ENCODE data around the gene SYF2. TPM values are rescaled to one million over a fixed set of nuclear protein-coding genes. Genes with fewer than 3 reads are reported as not detected.
A peak's percentile ranks its signal among the peaks of the same experiment; 100 is the strongest.

Gene SYF2
- total and polyA plus RNA-seq, 2 of the 13 experiments (the other 11 are each of a cell fraction or from before 2014, with no cell fraction given), result 17.8 to 34.1 TPM

DNA sequence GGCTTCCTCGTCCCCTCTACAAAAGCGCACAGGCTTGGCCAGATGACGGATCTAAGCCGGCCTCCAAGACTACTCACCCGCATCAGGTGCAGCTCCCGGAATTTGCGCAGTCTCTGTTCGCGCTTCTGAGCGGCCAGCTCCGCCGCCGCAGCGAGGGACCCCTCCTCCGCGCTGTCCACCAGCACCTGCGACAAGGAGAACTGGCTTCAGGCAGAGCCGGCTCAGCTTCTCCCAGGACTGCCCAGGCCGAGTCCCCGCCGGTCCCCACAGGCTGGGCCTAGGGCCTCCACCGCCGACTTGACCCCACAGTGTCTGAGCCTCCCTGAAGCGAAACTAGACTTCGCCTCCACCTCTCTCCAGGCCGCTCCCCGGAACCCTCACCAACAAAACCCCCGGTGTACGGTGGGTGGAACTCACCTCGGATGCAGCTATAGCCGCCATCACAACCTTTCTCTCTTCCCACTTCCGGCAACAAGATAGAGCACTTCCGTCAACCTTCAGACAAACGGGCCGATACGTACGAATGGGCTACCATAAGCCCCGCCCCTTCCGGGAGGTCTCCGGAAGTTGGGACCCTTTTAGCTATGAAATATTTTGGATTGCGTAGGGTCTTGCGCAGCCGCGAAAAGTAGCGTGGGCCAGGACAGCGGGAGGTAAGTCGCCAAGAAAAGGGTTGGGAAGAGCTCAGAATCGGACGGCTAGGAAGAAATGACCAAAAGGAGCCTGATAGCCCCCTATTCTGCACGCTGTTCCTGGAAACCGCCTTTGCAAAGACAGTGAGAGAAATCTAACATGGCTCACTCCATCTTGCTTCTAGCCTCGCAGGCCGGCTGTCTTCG is at the start of gene SYF2 (continued):
- TF ChIP-seq, protein P1, sequence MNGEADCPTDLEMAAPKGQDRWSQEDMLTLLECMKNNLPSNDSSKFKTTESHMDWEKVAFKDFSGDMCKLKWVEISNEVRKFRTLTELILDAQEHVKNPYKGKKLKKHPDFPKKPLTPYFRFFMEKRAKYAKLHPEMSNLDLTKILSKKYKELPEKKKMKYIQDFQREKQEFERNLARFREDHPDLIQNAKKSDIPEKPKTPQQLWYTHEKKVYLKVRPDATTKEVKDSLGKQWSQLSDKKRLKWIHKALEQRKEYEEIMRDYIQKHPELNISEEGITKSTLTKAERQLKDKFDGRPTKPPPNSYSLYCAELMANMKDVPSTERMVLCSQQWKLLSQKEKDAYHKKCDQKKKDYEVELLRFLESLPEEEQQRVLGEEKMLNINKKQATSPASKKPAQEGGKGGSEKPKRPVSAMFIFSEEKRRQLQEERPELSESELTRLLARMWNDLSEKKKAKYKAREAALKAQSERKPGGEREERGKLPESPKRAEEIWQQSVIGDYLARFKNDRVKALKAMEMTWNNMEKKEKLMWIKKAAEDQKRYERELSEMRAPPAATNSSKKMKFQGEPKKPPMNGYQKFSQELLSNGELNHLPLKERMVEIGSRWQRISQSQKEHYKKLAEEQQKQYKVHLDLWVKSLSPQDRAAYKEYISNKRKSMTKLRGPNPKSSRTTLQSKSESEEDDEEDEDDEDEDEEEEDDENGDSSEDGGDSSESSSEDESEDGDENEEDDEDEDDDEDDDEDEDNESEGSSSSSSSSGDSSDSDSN (CRISPR knock-in tag; IDR thresholded peaks at IDR 0.05), result peak; percentile 60; the same call in 1 of the 2 replicates
- TF ChIP-seq ZNF589 (CRISPR knock-in tag; conservative IDR thresholded peaks at IDR 0.05) (no peak), JUND (CRISPR knock-in tag; IDR thresholded peaks at IDR 0.05) (no peak), RFX1 (IDR thresholded peaks at IDR 0.05) (no peak), ZNF430 (CRISPR knock-in tag; IDR thresholded peaks at IDR 0.05) (no peak), HOXA9 (CRISPR knock-in tag; IDR thresholded peaks at IDR 0.05; ENCODE audit: borderline replicate concordance) (no peak), NFYB (CRISPR knock-in tag; IDR thresholded peaks at IDR 0.05) (peak; percentile 35; the same call in 1 of the 2 replicates), GPN1 (CRISPR knock-in tag; IDR thresholded peaks at IDR 0.05; ENCODE audit: borderline replicate concordance) (0 out of 2 replicates have a peak, but pooled peaks have one; percentile 14), HNRNPL (IDR thresholded peaks at IDR 0.05; ENCODE audit: low read depth, low read length) (0 out of 2 replicates have a peak, but pooled peaks have one; percentile 34), MBNL3 (CRISPR knock-in tag; conservative IDR thresholded peaks at IDR 0.05) (no peak), ZNF180 (CRISPR knock-in tag; IDR thresholded peaks at IDR 0.05; ENCODE audit: borderline replicate concordance, low read depth) (no peak), NAIF1 (CRISPR knock-in tag; IDR thresholded peaks at IDR 0.05; ENCODE audit: borderline replicate concordance) (peak; percentile 94), SMAD3 (CRISPR knock-in tag; IDR thresholded peaks at IDR 0.05) (peak; percentile 58; the same call in 1 of the 2 replicates), ZNF724P (CRISPR knock-in tag; IDR thresholded peaks at IDR 0.05; ENCODE audit: borderline replicate concordance) (no peak), ZNF878 (CRISPR knock-in tag; IDR thresholded peaks at IDR 0.05) (no peak), KLF16 (CRISPR knock-in tag; IDR thresholded peaks at IDR 0.05) (peak in 1 of 2 experiments; percentile 23; a peak in 1 of 4 replicates), MED1 (CRISPR knock-in tag; IDR thresholded peaks at IDR 0.05) (no peak), SIX1 (CRISPR knock-in tag; IDR thresholded peaks at IDR 0.05; ENCODE audit: borderline replicate concordance) (no peak), GABPA (IDR thresholded peaks at IDR 0.05; ENCODE audit: low read depth, low read length) (peak; percentile 87), GABPA (CRISPR knock-in tag; IDR thresholded peaks at IDR 0.05; ENCODE audit: low read depth) (peak; percentile 99), ZNF83 (CRISPR knock-in tag; IDR thresholded peaks at IDR 0.05; ENCODE audit: borderline replicate concordance) (no peak), ZNF10 (CRISPR knock-in tag; IDR thresholded peaks at IDR 0.05; ENCODE audit: borderline replicate concordance, low read depth) (no peak), TCF7L2 (IDR thresholded peaks at IDR 0.05; ENCODE audit: low read depth, low read length) (no peak), ZNF431 (CRISPR knock-in tag; IDR thresholded peaks at IDR 0.05; ENCODE audit: borderline replicate concordance, low read depth) (no peak), MAFF (IDR thresholded peaks at IDR 0.05; ENCODE audit: low read depth, low read length) (no peak)
- TF ChIP-seq, protein P2, sequence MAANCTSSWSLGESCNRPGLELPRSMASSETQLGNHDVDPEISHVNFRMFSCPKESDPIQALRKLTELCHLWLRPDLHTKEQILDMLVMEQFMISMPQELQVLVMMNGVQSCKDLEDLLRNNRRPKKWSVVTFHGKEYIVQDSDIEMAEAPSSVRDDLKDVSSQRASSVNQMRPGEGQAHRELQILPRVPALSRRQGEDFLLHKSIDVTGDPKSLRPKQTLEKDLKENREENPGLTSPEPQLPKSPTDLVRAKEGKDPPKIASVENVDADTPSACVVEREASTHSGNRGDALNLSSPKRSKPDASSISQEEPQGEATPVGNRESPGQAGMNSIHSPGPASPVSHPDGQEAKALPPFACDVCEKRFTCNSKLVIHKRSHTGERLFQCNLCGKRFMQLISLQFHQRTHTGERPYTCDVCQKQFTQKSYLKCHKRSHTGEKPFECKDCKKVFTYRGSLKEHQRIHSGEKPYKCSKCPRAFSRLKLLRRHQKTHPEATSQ (CRISPR knock-in tag; IDR thresholded peaks at IDR 0.05; ENCODE audit: borderline replicate concordance), result no peak

Data from HepG2 (cell line).